Activated CD8-positive, alpha-beta memory T cell treated with anti-CD3 and anti-CD28 coated beads, Interleukin-2, amount 50 U/mL, for 48 hours (primary cell): ENCODE measurements around the gene IRAK2.

Experiments used
- DNase-seq: peaks from one replicate; pipeline ENCODE4 v3.0.0-alpha.2; 2020

IRAK2 gene

GRCh38 chr3:10228248-10228950, 63.7 kb downstream of the IRAK2 start:
- DNase-seq, result peak; percentile 62

GRCh38 chr3:10229576-10229975, 64.9 kb downstream of the IRAK2 start:
- DNase-seq, result no peak

GRCh38 chr3:10232137-10232536, 67.4 kb downstream of the IRAK2 start:
- no peak for DNase-seq

GRCh38 chr3:10233988-10234387, 69.3 kb downstream of the IRAK2 start:
- no peak for DNase-seq

GRCh38 chr3:10234526-10235230, 70.0 kb downstream of the IRAK2 start:
- DNase-seq, result no peak

GRCh38 chr3:10235551-10235950, 70.8 kb downstream of the IRAK2 start:
- DNase-seq, result no peak

- peak; percentile 64 for DNase-seq
Measured at GRCh38 chr3:10238345-10239183, 73.8 kb downstream of the IRAK2 start.

GRCh38 chr3:10240799-10241198, 76.1 kb downstream of the IRAK2 start:
- DNase-seq, result no peak

- peak; percentile 80 for DNase-seq
Measured at GRCh38 chr3:10242182-10243065, 77.7 kb downstream of the IRAK2 start.

- no peak for DNase-seq
Measured at GRCh38 chr3:10244009-10244408, 79.3 kb downstream of the IRAK2 start.

- no peak for DNase-seq
Measured at GRCh38 chr3:10245081-10245712, 80.5 kb downstream of the IRAK2 start.

GRCh38 chr3:10247679-10248183, 83.0 kb downstream of the IRAK2 start:
- DNase-seq, result no peak

GRCh38 chr3:10248184-10248983, 83.7 kb downstream of the IRAK2 start, which contains the start of gene TATDN2:
TSS of gene TATDN2 (plus strand) at chr3:10248459. CDS start at chr3:10249201, 742 bp downstream.
- DNase-seq, result peak; percentile 92

GRCh38 chr3:10248984-10249748, 84.4 kb downstream of the IRAK2 start:
- peak; percentile 85 for DNase-seq

- DNase-seq, result no peak
Measured at GRCh38 chr3:10249833-10250232, 85.1 kb downstream of the IRAK2 start.

- DNase-seq, result no peak
Measured at GRCh38 chr3:10251006-10251405, 86.3 kb downstream of the IRAK2 start.

- no peak for DNase-seq
Measured at GRCh38 chr3:10253731-10254130, 89.0 kb downstream of the IRAK2 start.

GRCh38 chr3:10255835-10256234, 91.1 kb downstream of the IRAK2 start:
- no peak for DNase-seq

GRCh38 chr3:10259036-10259435, 94.3 kb downstream of the IRAK2 start:
- no peak for DNase-seq

- no peak for DNase-seq
Measured at GRCh38 chr3:10259798-10260197, 95.1 kb downstream of the IRAK2 start.
